GM19467 (cell line): ENCODE measurements around the gene GOLGA6C.
"Not testable (repeated sequence)": the region's sequence is repeated elsewhere in the genome, so short reads cannot be mapped to it uniquely, and the experiment has no call there.

Source experiments
- ATAC-seq: cut with Tn5 transposase; IDR thresholded peaks from one replicate; pipeline ENCODE4 v1.9.1; 2021; ENCODE audit warnings: mild to moderate bottlenecking, moderate library complexity; ENCODE audit not compliant: unreplicated experiment

Gene GOLGA6C

GRCh38 chr15:75227663-75228280 is 30.4 kb upstream of the GOLGA6C start:
- no peak for ATAC-seq

- no peak for ATAC-seq
These were observed 29.3 kb upstream of the GOLGA6C start for GRCh38 chr15:75228787-75229186.

- no peak for ATAC-seq
These were observed 28.7 kb upstream of the GOLGA6C start for GRCh38 chr15:75229191-75230015.

GRCh38 chr15:75230016-75230343 is 28.2 kb upstream of the GOLGA6C start:
- ATAC-seq: no peak

- ATAC-seq: no peak
These were observed 27.4 kb upstream of the GOLGA6C start for GRCh38 chr15:75230551-75231371.

GRCh38 chr15:75231836-75232235 is 26.3 kb upstream of the GOLGA6C start:
- ATAC-seq: no peak

- no peak for ATAC-seq
These were observed 25.8 kb upstream of the GOLGA6C start for GRCh38 chr15:75232252-75232813.

GRCh38 chr15:75232826-75233503 is 25.2 kb upstream of the GOLGA6C start:
- no peak for ATAC-seq

GRCh38 chr15:75233504-75234190 is 24.5 kb upstream of the GOLGA6C start:
- ATAC-seq: no peak

- ATAC-seq: no peak
These were observed 23.8 kb upstream of the GOLGA6C start for GRCh38 chr15:75234191-75234810.

- no peak for ATAC-seq
These were observed 23.0 kb upstream of the GOLGA6C start for GRCh38 chr15:75235051-75235673.

GRCh38 chr15:75235760-75236729 is 22.1 kb upstream of the GOLGA6C start:
- no peak for ATAC-seq

GRCh38 chr15:75237316-75237982 is 20.7 kb upstream of the GOLGA6C start:
- ATAC-seq: no peak

GRCh38 chr15:75238150-75238549 is 20.0 kb upstream of the GOLGA6C start:
- no peak for ATAC-seq

- ATAC-seq: not testable (repeated sequence)
These were observed 12.4 kb upstream of the GOLGA6C start for GRCh38 chr15:75245741-75246140.

GRCh38 chr15:75248991-75249390 is 9.1 kb upstream of the GOLGA6C start:
- not testable (repeated sequence) for ATAC-seq

GRCh38 chr15:75249726-75250125 is 8.4 kb upstream of the GOLGA6C start:
- ATAC-seq: no peak

- ATAC-seq: not testable (repeated sequence)
These were observed 6.8 kb upstream of the GOLGA6C start for GRCh38 chr15:75251343-75251742.
